GM18909 (cell line): Measurements from ENCODE around the gene NLRP13.

Source experiments
- ATAC-seq: cut with Tn5 transposase; IDR thresholded peaks from one replicate; pipeline ENCODE4 v1.9.1; 2021; ENCODE audit warnings: mild to moderate bottlenecking; ENCODE audit not compliant: unreplicated experiment, poor library complexity

The NLRP13 gene

DNA sequence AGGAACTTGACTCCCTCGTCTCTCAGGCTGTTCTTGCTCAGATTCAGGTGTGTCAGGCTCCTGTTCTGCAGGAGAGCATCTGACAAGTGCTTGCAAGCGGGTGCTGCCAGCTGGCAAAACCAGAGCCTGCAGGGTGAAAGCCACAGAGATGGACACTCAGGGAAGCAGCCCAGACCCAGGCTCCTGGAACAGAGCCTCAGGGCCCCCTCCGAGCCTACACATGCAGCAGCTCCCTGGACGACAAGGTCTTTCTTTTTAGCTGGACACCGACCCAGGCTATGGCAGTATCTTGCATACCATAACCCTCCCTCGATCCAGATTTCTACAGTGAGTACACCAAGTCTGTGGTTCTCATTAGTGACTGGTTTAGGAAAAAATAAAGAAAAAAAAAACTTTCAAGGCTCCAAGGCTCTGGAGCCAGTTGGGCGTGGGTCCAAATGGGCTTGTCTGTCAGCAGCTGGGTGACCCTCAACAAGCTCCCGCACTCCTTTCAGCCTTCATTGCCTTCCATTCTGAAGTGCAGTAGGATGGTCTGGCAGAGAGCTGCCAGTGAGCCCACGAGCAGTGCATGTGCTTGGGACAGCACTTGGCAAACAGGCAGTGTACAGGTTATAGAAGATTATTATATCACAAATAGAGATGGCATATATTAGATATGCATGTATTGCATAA, 29.9 kb downstream of the NLRP13 start:
- ATAC-seq: no peak

DNA sequence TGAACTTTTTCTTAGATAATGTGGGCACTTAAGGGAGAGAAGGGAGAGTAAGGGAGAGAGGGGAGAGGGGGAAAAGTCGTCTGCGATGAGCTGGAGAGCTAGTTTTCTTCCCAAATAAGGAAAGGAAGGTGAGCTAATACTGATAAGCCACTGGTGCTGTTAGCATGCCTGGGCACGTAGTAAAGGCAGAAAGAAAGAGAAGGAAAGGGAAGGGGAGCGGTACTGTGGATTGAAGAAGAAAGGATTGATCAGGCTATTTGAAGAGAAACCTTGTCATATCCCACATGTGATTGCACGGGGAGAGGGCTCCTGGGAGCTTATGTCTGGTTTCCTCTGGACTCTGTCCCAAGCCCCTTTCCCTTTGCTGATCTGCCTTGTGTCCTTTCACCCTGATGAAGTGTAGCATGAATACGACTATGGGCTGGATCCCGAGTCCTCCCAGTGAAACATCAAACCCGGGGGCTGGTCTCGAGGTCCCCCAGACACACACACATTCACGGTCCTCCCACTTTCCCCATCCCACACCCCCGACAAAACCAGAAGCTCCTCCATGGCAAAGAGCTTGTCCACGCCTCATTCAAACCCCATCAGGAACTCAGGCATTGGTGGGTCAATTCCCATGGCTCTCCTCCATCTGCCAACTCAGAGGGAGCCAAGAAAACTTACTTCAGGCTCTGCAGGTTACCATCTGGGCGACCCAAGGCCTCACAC, 30.6 kb downstream of the NLRP13 start:
- ATAC-seq: no peak

- no peak for ATAC-seq
Measured at GRCh38 chr19:55898911-55899310, 33.2 kb downstream of the NLRP13 start.

GRCh38 chr19:55882626-55883025, 49.5 kb downstream of the NLRP13 start:
- ATAC-seq: no peak

- ATAC-seq: no peak
Measured at GRCh38 chr19:55877211-55877610, 54.9 kb downstream of the NLRP13 start.

DNA sequence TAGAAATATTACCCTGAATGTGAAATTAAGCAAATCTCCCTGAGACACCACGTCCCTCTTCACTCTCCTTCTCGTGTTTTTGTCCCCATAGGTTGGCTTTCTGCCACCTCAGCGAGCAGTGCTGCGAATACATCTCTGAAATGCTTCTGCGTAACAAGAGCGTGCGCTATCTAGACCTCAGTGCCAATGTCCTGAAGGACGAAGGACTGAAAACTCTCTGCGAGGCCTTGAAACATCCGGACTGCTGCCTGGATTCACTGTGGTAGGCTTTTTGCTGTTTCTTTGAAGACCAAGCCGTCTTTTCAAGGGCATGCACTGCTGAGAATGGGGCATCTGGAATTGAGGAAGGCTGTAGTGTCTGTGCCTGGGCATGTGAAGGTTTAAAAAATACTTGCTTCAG, 61.4 kb downstream of the NLRP13 start:
- ATAC-seq: no peak

DNA sequence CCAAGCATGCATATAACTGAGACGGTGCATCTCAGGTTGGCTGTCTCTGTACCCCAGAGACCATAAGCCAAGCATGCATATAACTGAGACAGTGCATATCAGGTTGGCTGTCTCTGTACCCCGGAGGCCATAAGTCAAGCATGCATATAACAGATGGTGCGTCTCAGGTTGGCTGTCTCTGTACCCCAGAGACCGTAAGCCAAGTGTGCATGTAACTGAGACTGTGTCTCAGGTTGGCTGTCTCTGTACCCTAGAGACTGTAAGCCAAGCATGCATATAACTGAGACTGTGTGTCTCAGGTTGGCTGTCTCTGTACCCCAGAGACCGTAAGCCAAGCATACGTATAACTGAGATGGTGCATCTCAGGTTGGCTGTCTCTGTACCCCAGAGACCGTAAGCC, 65.0 kb downstream of the NLRP13 start:
- ATAC-seq: no peak

GRCh38 chr19:55866521-55866920, 65.6 kb downstream of the NLRP13 start:
- no peak for ATAC-seq

GRCh38 chr19:55858969-55859368, 73.2 kb downstream of the NLRP13 start:
- no peak for ATAC-seq

- no peak for ATAC-seq
Measured at GRCh38 chr19:55858401-55858800, 73.7 kb downstream of the NLRP13 start.

GRCh38 chr19:55857974-55858373, 74.2 kb downstream of the NLRP13 start:
- ATAC-seq: no peak

- no peak for ATAC-seq
Measured at GRCh38 chr19:55857149-55857548, 75.0 kb downstream of the NLRP13 start.

GRCh38 chr19:55855160-55855559, 77.0 kb downstream of the NLRP13 start:
- ATAC-seq: no peak
